ENCODE measurements around the gene XPC.

XPC gene

GRCh38 chr3:14172496-14172895, 5.9 kb downstream of the XPC start:
- Histone ChIP-seq H3K27ac (no peak overlapping the region), H3K36me3 (peaks cover 54 to 55% (median 55%) of the 10 kb centered on the region in 3 donors), H3K27me3 (no peaks in the 10 kb centered on the region), H3K4me1 (peaks cover 0 to 26% (median 13%) of the 10 kb centered on the region in 4 donors), H3K9me3 (no peaks in the 10 kb centered on the region), H3K4me3 (no peak overlapping the region)
- TF ChIP-seq, protein P1, sequence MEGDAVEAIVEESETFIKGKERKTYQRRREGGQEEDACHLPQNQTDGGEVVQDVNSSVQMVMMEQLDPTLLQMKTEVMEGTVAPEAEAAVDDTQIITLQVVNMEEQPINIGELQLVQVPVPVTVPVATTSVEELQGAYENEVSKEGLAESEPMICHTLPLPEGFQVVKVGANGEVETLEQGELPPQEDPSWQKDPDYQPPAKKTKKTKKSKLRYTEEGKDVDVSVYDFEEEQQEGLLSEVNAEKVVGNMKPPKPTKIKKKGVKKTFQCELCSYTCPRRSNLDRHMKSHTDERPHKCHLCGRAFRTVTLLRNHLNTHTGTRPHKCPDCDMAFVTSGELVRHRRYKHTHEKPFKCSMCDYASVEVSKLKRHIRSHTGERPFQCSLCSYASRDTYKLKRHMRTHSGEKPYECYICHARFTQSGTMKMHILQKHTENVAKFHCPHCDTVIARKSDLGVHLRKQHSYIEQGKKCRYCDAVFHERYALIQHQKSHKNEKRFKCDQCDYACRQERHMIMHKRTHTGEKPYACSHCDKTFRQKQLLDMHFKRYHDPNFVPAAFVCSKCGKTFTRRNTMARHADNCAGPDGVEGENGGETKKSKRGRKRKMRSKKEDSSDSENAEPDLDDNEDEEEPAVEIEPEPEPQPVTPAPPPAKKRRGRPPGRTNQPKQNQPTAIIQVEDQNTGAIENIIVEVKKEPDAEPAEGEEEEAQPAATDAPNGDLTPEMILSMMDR (IDR thresholded peaks at IDR 0.05) = no peak
- DNase-seq = no peak
- intact Hi-C loops (cut with DNase I; ENCODE audit: low total_unique reads) = no loop called here

GRCh38 chr3:14170531-14171159, 7.8 kb downstream of the XPC start:
- no peak overlapping the region for H3K27ac ChIP-seq
- peaks cover 73 to 74% (median 74%) of the 10 kb centered on the region in 3 donors for H3K36me3 ChIP-seq
- H3K4me3 ChIP-seq = no peak overlapping the region
- H3K4me1 ChIP-seq = peaks cover 0 to 10% (median 4%) of the 10 kb centered on the region in 4 donors
- H3K9me3 ChIP-seq = no peaks in the 10 kb centered on the region
- TF ChIP-seq, protein P1 (IDR thresholded peaks at IDR 0.05) = no peak
- intact Hi-C loops (cut with DNase I; ENCODE audit: low total_unique reads) = no loop called here
- DNase-seq = no peak
- H3K27me3 ChIP-seq = no peaks in the 10 kb centered on the region

DNA sequence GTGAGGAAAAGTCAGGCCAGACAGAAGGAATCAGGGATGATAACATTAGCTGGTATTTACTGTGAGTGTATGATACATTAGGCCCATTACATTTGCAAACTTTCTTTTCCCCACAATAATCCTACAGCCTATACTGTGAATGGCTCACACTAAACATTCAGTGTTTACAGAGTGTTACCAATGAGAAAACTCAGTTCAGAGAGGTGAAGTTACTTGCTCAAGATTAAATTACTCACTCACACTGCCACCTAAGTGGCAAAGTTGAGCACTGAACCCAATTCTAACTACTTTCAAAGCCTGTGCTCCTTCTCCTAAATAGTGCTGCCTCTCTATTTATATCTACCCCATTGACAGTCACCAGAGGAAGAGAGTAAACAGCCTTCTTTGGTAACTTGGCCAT, 8.5 kb downstream of the XPC start:
- no peak overlapping the region for H3K27ac ChIP-seq
- no peaks in the 10 kb centered on the region for H3K27me3 ChIP-seq
- intact Hi-C loops (cut with DNase I; ENCODE audit: low total_unique reads) = no loop called here
- no peaks in the 10 kb centered on the region for H3K9me3 ChIP-seq
- H3K4me3 ChIP-seq = no peak overlapping the region
- peaks cover 0 to 4% (median under 1%) of the 10 kb centered on the region in 4 donors for H3K4me1 ChIP-seq
- TF ChIP-seq, protein P1 (IDR thresholded peaks at IDR 0.05) = no peak
- H3K36me3 ChIP-seq = peaks cover 80 to 82% (median 81%) of the 10 kb centered on the region in 3 donors
- no peak for DNase-seq

GRCh38 chr3:14169435-14169834, 9.0 kb downstream of the XPC start:
- no peak overlapping the region for H3K4me3 ChIP-seq
- no peaks in the 10 kb centered on the region for H3K9me3 ChIP-seq
- intact Hi-C loops (cut with DNase I; ENCODE audit: low total_unique reads) = no loop called here
- peaks cover 85 to 86% (median 86%) of the 10 kb centered on the region in 3 donors for H3K36me3 ChIP-seq
- TF ChIP-seq, protein P1 (IDR thresholded peaks at IDR 0.05) = no peak
- H3K27me3 ChIP-seq = no peaks in the 10 kb centered on the region
- no peaks in the 10 kb centered on the region for H3K4me1 ChIP-seq
- no peak overlapping the region for H3K27ac ChIP-seq
- no peak for DNase-seq

- no peaks in the 10 kb centered on the region for H3K27me3 ChIP-seq
- H3K4me3 ChIP-seq = no peak overlapping the region
- TF ChIP-seq, protein P1 (IDR thresholded peaks at IDR 0.05) = no peak
- no peak for DNase-seq
- H3K27ac ChIP-seq = no peak overlapping the region
- intact Hi-C loops (cut with DNase I; ENCODE audit: low total_unique reads) = no loop called here
- no peaks in the 10 kb centered on the region for H3K4me1 ChIP-seq
- peaks cover 0 to 2% (median 0%) of the 10 kb centered on the region in 3 donors for H3K9me3 ChIP-seq
- peaks cover 98 to 100% (median 100%) of the 10 kb centered on the region in 3 donors for H3K36me3 ChIP-seq
Observed at GRCh38 chr3:14166877-14167603, 11.4 kb downstream of the XPC start.
